SH-SY5Y (cell line): Measurements from ENCODE around the gene TST.

Source experiments
- GATA2 ChIP-seq: IDR thresholded peaks from 2 replicates; pipeline ENCODE4 v1.6.1; 2011; ENCODE audit warnings: mild to moderate bottlenecking, low read depth, low read length
- GATA3 ChIP-seq: IDR thresholded peaks from 2 replicates; pipeline ENCODE4 v1.6.1; 2011; ENCODE audit warnings: low read depth, mild to moderate bottlenecking, low read length, moderate library complexity

- TF ChIP-seq GATA3 (no peak), GATA2 (no peak)
Observed at GRCh38 chr22:36966851-36967540, 52.3 kb downstream of the TST start.
